Vagina (tissue), 2 donors: ENCODE measurements around the gene PRRT2. TPM values are rescaled to one million over a fixed set of nuclear protein-coding genes. Genes with fewer than 3 reads are reported as not detected.

Experiments
- DNase-seq, 2 donors: peaks; one replicate each; pipeline ENCODE4 v3.0.0-alpha.2; 2017; ENCODE audit errors: extremely low spot score in 2 of 2
- H3K27ac ChIP-seq: fragments of 200-600 bp; sonication (generic); one replicate; pipeline ENCODE4 v1.5.1; 2019
- H3K27me3 ChIP-seq: fragments of 200-600 bp; sonication (generic); one replicate; pipeline ENCODE4 v1.5.1; 2019
- H3K36me3 ChIP-seq, 2 donors: fragments of 200-600 bp; sonication (generic); one replicate each; pipeline ENCODE4 v1.5.1; 2017 to 2019
- H3K4me1 ChIP-seq: fragments of 200-600 bp; sonication (generic); one replicate; pipeline ENCODE4 v1.5.1; 2019
- H3K4me3 ChIP-seq, 2 donors: fragments of 200-600 bp; sonication (generic); 1 replicate in 1 of 2; 2 replicates in 1 of 2; pipeline ENCODE4 v1.5.1; 2016 to 2019
- H3K9me3 ChIP-seq: fragments of 200-600 bp; sonication (generic); one replicate; pipeline ENCODE4 v1.5.1; 2019
- POLR2A ChIP-seq, 2 donors: fragments of 450-650 bp; IDR thresholded peaks; one replicate each; pipeline ENCODE4 v1.6.1; 2017; ENCODE audit warnings: antibody characterized with exemption in 2 of 2, mild to moderate bottlenecking in 2 of 2, moderate library complexity in 2 of 2
- POLR2AphosphoS5 ChIP-seq, 2 donors: sonication (generic); formaldehyde crosslinking; IDR thresholded peaks; one replicate each; pipeline ENCODE4 v1.9.0; 2017; ENCODE audit warnings: antibody characterized with exemption in 2 of 2, mild to moderate bottlenecking in 2 of 2, low read depth in 1 of 2; ENCODE audit not compliant: insufficient read depth in 1 of 2
- intact Hi-C: fragments of 100-400 bp; cut with DNase I; formaldehyde crosslinking; loops from one replicate; pipeline ENCODE4 v1.15.1; 2023
- total RNA-seq: library from RNA; depleted of rRNA; stranded (reverse); fragments of >200 nt; gene quantifications from one replicate; pipeline ENCODE4 v1.2.3, GENCODE V29; 2016
- TF ChIP-seq, protein P1 (sequence below), 3 experiments: fragments of 450-650 bp in 2 of 3; fragments of 200-600 bp in 1 of 3; sonication (generic) in 1 of 3; IDR thresholded peaks; one replicate each; pipeline ENCODE4 v1.5.1; 2017 to 2019; ENCODE audit warnings: antibody characterized with exemption in 3 of 3, mild to moderate bottlenecking in 2 of 3, moderate library complexity in 2 of 3

Gene PRRT2
- total RNA-seq, 1 donor from 2014 or later = 20.4 TPM

DNA sequence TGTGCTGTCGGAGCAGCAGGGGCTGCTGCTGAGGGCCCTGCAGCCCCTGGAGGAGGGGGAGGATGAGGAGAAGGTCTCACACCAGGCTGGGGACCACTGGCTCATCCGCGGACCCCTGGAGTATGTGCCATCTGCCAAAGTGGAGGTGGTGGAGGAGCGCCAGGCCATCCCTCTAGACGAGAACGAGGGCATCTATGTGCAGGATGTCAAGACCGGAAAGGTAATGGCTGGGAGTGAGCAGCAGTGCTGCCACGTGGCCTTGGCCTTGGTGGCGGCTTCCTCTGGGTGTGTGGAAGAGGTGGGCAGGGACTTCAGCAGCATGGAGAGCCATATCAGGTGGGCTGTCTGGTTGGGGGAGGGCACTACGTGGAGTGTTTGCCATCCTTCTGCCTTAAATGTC lies 28.2 kb downstream of the PRRT2 start:
- Histone ChIP-seq H3K9me3 (no peaks in the 10 kb centered on the region), H3K4me3 (no peak overlapping the region), H3K4me1 (no peaks in the 10 kb centered on the region), H3K36me3 (peaks cover 0 to 75% of the 10 kb centered on the region in 2 donors), H3K27me3 (no peaks in the 10 kb centered on the region), H3K27ac (no peak overlapping the region)
- TF ChIP-seq, protein P1, sequence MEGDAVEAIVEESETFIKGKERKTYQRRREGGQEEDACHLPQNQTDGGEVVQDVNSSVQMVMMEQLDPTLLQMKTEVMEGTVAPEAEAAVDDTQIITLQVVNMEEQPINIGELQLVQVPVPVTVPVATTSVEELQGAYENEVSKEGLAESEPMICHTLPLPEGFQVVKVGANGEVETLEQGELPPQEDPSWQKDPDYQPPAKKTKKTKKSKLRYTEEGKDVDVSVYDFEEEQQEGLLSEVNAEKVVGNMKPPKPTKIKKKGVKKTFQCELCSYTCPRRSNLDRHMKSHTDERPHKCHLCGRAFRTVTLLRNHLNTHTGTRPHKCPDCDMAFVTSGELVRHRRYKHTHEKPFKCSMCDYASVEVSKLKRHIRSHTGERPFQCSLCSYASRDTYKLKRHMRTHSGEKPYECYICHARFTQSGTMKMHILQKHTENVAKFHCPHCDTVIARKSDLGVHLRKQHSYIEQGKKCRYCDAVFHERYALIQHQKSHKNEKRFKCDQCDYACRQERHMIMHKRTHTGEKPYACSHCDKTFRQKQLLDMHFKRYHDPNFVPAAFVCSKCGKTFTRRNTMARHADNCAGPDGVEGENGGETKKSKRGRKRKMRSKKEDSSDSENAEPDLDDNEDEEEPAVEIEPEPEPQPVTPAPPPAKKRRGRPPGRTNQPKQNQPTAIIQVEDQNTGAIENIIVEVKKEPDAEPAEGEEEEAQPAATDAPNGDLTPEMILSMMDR (IDR thresholded peaks at IDR 0.05) = no peak
- TF ChIP-seq POLR2A (IDR thresholded peaks at IDR 0.05) (no peak), POLR2AphosphoS5 (IDR thresholded peaks at IDR 0.05; ENCODE audit: insufficient read depth in 1 of 2, low read depth in 1 of 2) (no peak)
- no peak for DNase-seq
- intact Hi-C loops = no loop called here

DNA sequence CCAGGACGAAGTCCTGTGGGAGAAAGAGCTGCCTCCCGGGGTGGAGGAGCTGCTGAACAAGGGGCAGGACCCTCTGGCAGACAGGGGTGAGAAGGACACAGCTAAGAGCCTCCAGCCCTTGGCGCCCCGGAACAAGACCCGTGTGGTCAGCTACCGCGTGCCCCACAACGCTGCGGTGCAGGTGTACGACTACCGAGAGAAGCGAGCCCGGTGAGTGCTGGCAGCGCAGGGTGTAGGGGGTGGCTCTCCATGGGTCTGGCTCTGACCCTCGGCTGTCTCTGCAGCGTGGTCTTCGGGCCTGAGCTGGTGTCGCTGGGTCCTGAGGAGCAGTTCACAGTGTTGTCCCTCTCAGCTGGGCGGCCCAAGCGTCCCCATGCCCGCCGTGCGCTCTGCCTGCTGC lies 29.6 kb downstream of the PRRT2 start:
- intact Hi-C loops = no loop called here
- Histone ChIP-seq H3K4me3 (no peak overlapping the region), H3K27ac (no peak overlapping the region)

DNA sequence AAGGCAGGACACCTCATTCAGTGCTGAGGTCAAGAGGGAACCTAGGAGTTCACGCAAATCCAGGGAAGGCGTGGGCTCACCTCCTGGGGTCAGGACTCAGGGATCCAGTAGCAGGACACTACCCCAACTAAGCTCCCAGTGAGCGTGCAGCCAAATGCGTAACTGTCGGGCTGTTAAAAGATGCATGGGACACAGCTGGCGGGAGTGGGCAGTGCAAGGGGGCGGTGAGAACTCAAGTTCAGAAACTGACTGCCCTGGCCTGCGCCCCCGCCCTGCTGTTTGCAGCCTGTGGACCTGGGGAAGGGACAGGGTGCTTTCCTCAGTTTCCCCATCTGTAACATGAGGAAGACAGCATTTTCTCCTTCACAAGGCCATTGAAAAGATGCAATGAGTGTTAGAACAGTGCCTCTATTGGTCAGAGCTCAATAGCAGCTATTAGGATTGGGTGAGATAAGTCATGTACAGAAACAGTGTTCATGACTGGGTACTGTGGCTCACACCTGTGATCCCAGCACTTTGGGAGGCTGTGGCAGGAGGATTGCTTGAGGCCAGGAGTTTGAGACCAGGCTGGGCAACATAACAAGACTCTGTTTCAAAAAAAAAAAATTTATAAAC lies 30.8 kb downstream of the PRRT2 start:
- peaks cover 6% of the 10 kb centered on the region for H3K4me1 ChIP-seq
- intact Hi-C loops = no loop called here
- H3K27ac ChIP-seq = no peak overlapping the region
- no peaks in the 10 kb centered on the region for H3K27me3 ChIP-seq
- TF ChIP-seq, protein P1 (IDR thresholded peaks at IDR 0.05) = no peak
- TF ChIP-seq POLR2AphosphoS5 (IDR thresholded peaks at IDR 0.05; ENCODE audit: insufficient read depth in 1 of 2, low read depth in 1 of 2) (no peak), POLR2A (IDR thresholded peaks at IDR 0.05) (no peak)
- no peak for DNase-seq
- peaks cover 0 to 75% of the 10 kb centered on the region in 2 donors for H3K36me3 ChIP-seq
- no peak overlapping the region for H3K4me3 ChIP-seq
- H3K9me3 ChIP-seq = no peaks in the 10 kb centered on the region

More for the DNA sequence above, 29.6 kb downstream of the PRRT2 start:
- TF ChIP-seq POLR2A (IDR thresholded peaks at IDR 0.05) (no peak), POLR2AphosphoS5 (IDR thresholded peaks at IDR 0.05; ENCODE audit: insufficient read depth in 1 of 2, low read depth in 1 of 2) (no peak)
- TF ChIP-seq, protein P1 (IDR thresholded peaks at IDR 0.05) = no peak
- DNase-seq = no peak
- Histone ChIP-seq H3K9me3 (no peaks in the 10 kb centered on the region), H3K36me3 (peaks cover 0 to 75% of the 10 kb centered on the region in 2 donors), H3K27me3 (no peaks in the 10 kb centered on the region), H3K4me1 (peaks cover 6% of the 10 kb centered on the region)

DNA sequence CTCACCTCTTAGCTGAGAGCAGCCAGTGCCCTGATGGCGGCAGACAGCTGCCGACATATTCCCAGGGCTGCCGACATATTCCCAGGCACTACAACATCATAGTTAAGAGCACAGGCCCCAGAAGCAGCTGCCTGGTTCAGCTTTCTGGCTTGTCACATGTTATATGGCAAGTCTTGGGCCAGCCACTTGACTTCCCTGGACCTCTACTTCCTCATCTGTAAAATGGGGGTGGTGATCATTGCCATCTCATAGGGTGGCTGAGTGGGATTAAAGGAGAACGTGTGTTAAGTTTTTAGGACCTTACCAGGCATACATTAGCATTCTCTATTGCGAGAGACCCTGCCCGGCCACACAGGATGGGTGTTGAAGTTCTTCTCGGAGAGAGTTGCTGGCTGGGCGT lies 31.9 kb downstream of the PRRT2 start:
- H3K27me3 ChIP-seq = no peaks in the 10 kb centered on the region
- no peak overlapping the region for H3K4me3 ChIP-seq
- peak overlapping the region; percentile 64 for H3K27ac ChIP-seq
- H3K4me1 ChIP-seq = peaks cover 9% of the 10 kb centered on the region
- H3K36me3 ChIP-seq = peaks cover 0 to 72% of the 10 kb centered on the region in 2 donors
- no peaks in the 10 kb centered on the region for H3K9me3 ChIP-seq
- intact Hi-C loops = no loop called here
- no peak for TF ChIP-seq POLR2A (IDR thresholded peaks at IDR 0.05)
- TF ChIP-seq POLR2AphosphoS5 (IDR thresholded peaks at IDR 0.05; ENCODE audit: insufficient read depth in 1 of 2, low read depth in 1 of 2) = no peak
- TF ChIP-seq, protein P1 (IDR thresholded peaks at IDR 0.05) = no peak
- no peak for DNase-seq

DNA sequence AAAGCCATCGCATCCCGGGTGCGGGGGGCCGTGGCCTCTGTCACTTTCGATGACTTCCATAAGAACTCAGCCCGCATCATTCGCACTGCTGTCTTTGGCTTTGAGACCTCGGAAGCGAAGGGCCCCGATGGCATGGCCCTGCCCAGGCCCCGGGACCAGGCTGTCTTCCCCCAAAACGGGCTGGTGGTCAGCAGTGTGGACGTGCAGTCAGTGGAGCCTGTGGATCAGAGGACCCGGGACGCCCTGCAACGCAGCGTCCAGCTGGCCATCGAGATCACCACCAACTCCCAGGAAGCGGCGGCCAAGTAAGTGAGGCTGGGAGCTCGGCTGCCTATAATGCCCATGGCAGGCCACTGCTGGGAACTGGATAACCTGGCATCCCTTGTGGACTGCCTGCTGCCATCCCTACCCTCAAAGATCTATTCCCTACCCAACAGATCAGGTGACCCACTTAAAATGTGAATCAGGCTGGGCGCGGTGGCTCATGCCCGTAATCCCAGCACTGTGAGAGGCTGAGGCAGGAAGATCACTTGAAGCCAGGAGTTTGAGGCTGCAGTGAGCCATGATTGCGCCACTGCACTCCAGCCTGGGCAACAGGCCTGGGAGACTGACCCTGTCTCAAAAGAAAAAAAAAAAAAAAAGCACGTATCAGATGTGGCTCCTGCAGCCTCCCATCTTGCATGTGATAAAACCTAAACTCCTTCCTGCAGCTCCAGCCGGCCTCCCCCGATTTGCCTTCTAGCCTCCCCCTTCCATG lies 32.8 kb downstream of the PRRT2 start:
- peaks cover 0 to 63% of the 10 kb centered on the region in 2 donors for H3K36me3 ChIP-seq
- H3K27ac ChIP-seq = peak overlapping the region; percentile 64
- H3K27me3 ChIP-seq = no peaks in the 10 kb centered on the region
- intact Hi-C loops = no loop called here
- no peaks in the 10 kb centered on the region for H3K9me3 ChIP-seq
- TF ChIP-seq POLR2AphosphoS5 (IDR thresholded peaks at IDR 0.05; ENCODE audit: insufficient read depth in 1 of 2, low read depth in 1 of 2) (peak; percentile 15 to 57), POLR2A (IDR thresholded peaks at IDR 0.05) (no peak)
- TF ChIP-seq, protein P1 (IDR thresholded peaks at IDR 0.05) = no peak
- peaks cover 18% of the 10 kb centered on the region for H3K4me1 ChIP-seq
- H3K4me3 ChIP-seq = no peak overlapping the region
- no peak for DNase-seq
